ENCODE measurements around the gene KIAA0930.
"Not testable (repeated sequence)": the region's sequence is repeated elsewhere in the genome, so short reads cannot be mapped to it uniquely, and the experiment has no call there.

The KIAA0930 gene

GRCh38 chr22:45200860-45201511 lies 39.7 kb downstream of the KIAA0930 start:
- DNase-seq (ENCODE audit: low read depth, low spot score): peak; percentile 88

- no peak for DNase-seq (ENCODE audit: low read depth, low spot score)
These were observed 40.5 kb downstream of the KIAA0930 start for GRCh38 chr22:45200230-45200629.

- no peak for DNase-seq (ENCODE audit: low read depth, low spot score)
These were observed 41.0 kb downstream of the KIAA0930 start for GRCh38 chr22:45199723-45200122.

GRCh38 chr22:45198463-45198795 lies 42.3 kb downstream of the KIAA0930 start:
- no peak for DNase-seq (ENCODE audit: low read depth, low spot score)

GRCh38 chr22:45197606-45198462 lies 42.9 kb downstream of the KIAA0930 start:
- peak; percentile 37 for DNase-seq (ENCODE audit: low read depth, low spot score)

- DNase-seq (ENCODE audit: low read depth, low spot score): no peak
These were observed 43.6 kb downstream of the KIAA0930 start for GRCh38 chr22:45196926-45197605.

- no peak for DNase-seq (ENCODE audit: low read depth, low spot score)
These were observed 44.4 kb downstream of the KIAA0930 start for GRCh38 chr22:45196308-45196707.

GRCh38 chr22:45195616-45196015 lies 45.1 kb downstream of the KIAA0930 start:
- no peak for DNase-seq (ENCODE audit: low read depth, low spot score)

- no peak for DNase-seq (ENCODE audit: low read depth, low spot score)
These were observed 46.0 kb downstream of the KIAA0930 start for GRCh38 chr22:45194686-45195085.

GRCh38 chr22:45192701-45193187 lies 48.0 kb downstream of the KIAA0930 start:
- DNase-seq (ENCODE audit: low read depth, low spot score): peak; percentile 84

GRCh38 chr22:45191746-45192145 lies 48.9 kb downstream of the KIAA0930 start:
- not testable (repeated sequence) for DNase-seq (ENCODE audit: low read depth, low spot score)

- DNase-seq (ENCODE audit: low read depth, low spot score): no peak
These were observed 50.4 kb downstream of the KIAA0930 start for GRCh38 chr22:45190202-45190872.

GRCh38 chr22:45188779-45189178 lies 51.9 kb downstream of the KIAA0930 start:
- DNase-seq (ENCODE audit: low read depth, low spot score): peak; percentile 47

- no peak for DNase-seq (ENCODE audit: low read depth, low spot score)
These were observed 52.8 kb downstream of the KIAA0930 start for GRCh38 chr22:45187891-45188290.

GRCh38 chr22:45185718-45186514 lies 54.8 kb downstream of the KIAA0930 start:
- no peak for DNase-seq (ENCODE audit: low read depth, low spot score)

- DNase-seq (ENCODE audit: low read depth, low spot score): no peak
These were observed 56.7 kb downstream of the KIAA0930 start for GRCh38 chr22:45183974-45184373.

- no peak for DNase-seq (ENCODE audit: low read depth, low spot score)
These were observed 58.9 kb downstream of the KIAA0930 start for GRCh38 chr22:45181766-45182165.

- DNase-seq (ENCODE audit: low read depth, low spot score): no peak
These were observed 59.5 kb downstream of the KIAA0930 start for GRCh38 chr22:45181240-45181639.

- DNase-seq (ENCODE audit: low read depth, low spot score): no peak
These were observed 60.5 kb downstream of the KIAA0930 start for GRCh38 chr22:45180146-45180679.

GRCh38 chr22:45179276-45180049 lies 61.2 kb downstream of the KIAA0930 start:
- no peak for DNase-seq (ENCODE audit: low read depth, low spot score)

Data from ELF-1 (cell line).